ENCODE results near the gene KRTAP10-12. TPM values are rescaled to one million over a fixed set of nuclear protein-coding genes. Genes with fewer than 3 reads are reported as not detected.

Gene KRTAP10-12
- total RNA-seq, 2 donors from 2014 or later: not detected

- H3K27ac Mint-ChIP-seq: no peak overlapping the region
- peaks cover 6% of the 10 kb centered on the region for H3K4me1 Mint-ChIP-seq (ENCODE audit: low read depth)
- H3K4me3 Mint-ChIP-seq: no peak overlapping the region
- no peak for ATAC-seq (replicated peaks in 1 of 2)
- H3K36me3 Mint-ChIP-seq (ENCODE audit: insufficient read depth in 2 of 2): no peaks in the 10 kb centered on the region
- no peaks in the 10 kb centered on the region for H3K9me3 Mint-ChIP-seq
- peaks cover 17% of the 10 kb centered on the region for H3K27me3 Mint-ChIP-seq (ENCODE audit: low read depth)
- DNase-seq: no peak
Observed at GRCh38 chr21:44728716-44729115, 31.7 kb downstream of the KRTAP10-12 start.

GRCh38 chr21:44729336-44730027, 32.5 kb downstream of the KRTAP10-12 start:
- Mint-ChIP-seq H3K9me3 (no peaks in the 10 kb centered on the region), H3K4me3 (no peak overlapping the region), H3K4me1 (ENCODE audit: low read depth) (no peaks in the 10 kb centered on the region), H3K36me3 (ENCODE audit: insufficient read depth in 2 of 2) (no peaks in the 10 kb centered on the region), H3K27me3 (ENCODE audit: low read depth) (peaks cover 11% of the 10 kb centered on the region), H3K27ac (no peak overlapping the region)
- ATAC-seq (replicated peaks in 1 of 2) (no peak), DNase-seq (no peak)

GRCh38 chr21:44730028-44730395, 33.0 kb downstream of the KRTAP10-12 start:
- Mint-ChIP-seq H3K4me3 (no peak overlapping the region), H3K9me3 (no peaks in the 10 kb centered on the region), H3K27ac (no peak overlapping the region), H3K36me3 (ENCODE audit: insufficient read depth in 2 of 2) (no peaks in the 10 kb centered on the region), H3K27me3 (ENCODE audit: low read depth) (peaks cover 11% of the 10 kb centered on the region), H3K4me1 (ENCODE audit: low read depth) (no peaks in the 10 kb centered on the region)
- DNase-seq: no peak
- ATAC-seq (replicated peaks in 1 of 2): no peak

GRCh38 chr21:44730951-44731579, 34.1 kb downstream of the KRTAP10-12 start:
- H3K4me1 Mint-ChIP-seq (ENCODE audit: low read depth): no peaks in the 10 kb centered on the region
- no peak overlapping the region for H3K4me3 Mint-ChIP-seq
- no peaks in the 10 kb centered on the region for H3K36me3 Mint-ChIP-seq (ENCODE audit: insufficient read depth in 2 of 2)
- H3K27me3 Mint-ChIP-seq (ENCODE audit: low read depth): peaks cover 4% of the 10 kb centered on the region
- ATAC-seq (replicated peaks in 1 of 2): no peak
- DNase-seq: no peak
- H3K9me3 Mint-ChIP-seq: no peaks in the 10 kb centered on the region
- no peak overlapping the region for H3K27ac Mint-ChIP-seq

GRCh38 chr21:44732263-44732662, 35.3 kb downstream of the KRTAP10-12 start:
- Mint-ChIP-seq H3K4me1 (ENCODE audit: low read depth) (no peaks in the 10 kb centered on the region), H3K36me3 (ENCODE audit: insufficient read depth in 2 of 2) (no peaks in the 10 kb centered on the region)

GRCh38 chr21:44732956-44733355, 36.0 kb downstream of the KRTAP10-12 start:
- H3K4me3 Mint-ChIP-seq: no peak overlapping the region
- ATAC-seq (replicated peaks in 1 of 2): no peak
- no peaks in the 10 kb centered on the region for H3K9me3 Mint-ChIP-seq
- no peaks in the 10 kb centered on the region for H3K4me1 Mint-ChIP-seq (ENCODE audit: low read depth)
- no peaks in the 10 kb centered on the region for H3K27me3 Mint-ChIP-seq (ENCODE audit: low read depth)
- no peaks in the 10 kb centered on the region for H3K36me3 Mint-ChIP-seq (ENCODE audit: insufficient read depth in 2 of 2)
- H3K27ac Mint-ChIP-seq: no peak overlapping the region
- no peak for DNase-seq

More at GRCh38 chr21:44732263-44732662, 35.3 kb downstream of the KRTAP10-12 start:
- H3K9me3 Mint-ChIP-seq: no peaks in the 10 kb centered on the region
- no peak overlapping the region for H3K27ac Mint-ChIP-seq
- no peak for ATAC-seq (replicated peaks in 1 of 2)
- no peak for DNase-seq
- no peaks in the 10 kb centered on the region for H3K27me3 Mint-ChIP-seq (ENCODE audit: low read depth)
- no peak overlapping the region for H3K4me3 Mint-ChIP-seq

GRCh38 chr21:44734026-44734745, 37.2 kb downstream of the KRTAP10-12 start:
- DNase-seq (no peak), ATAC-seq (replicated peaks in 1 of 2) (no peak)
- H3K4me1 Mint-ChIP-seq (ENCODE audit: low read depth): no peaks in the 10 kb centered on the region
- no peak overlapping the region for H3K27ac Mint-ChIP-seq
- no peaks in the 10 kb centered on the region for H3K36me3 Mint-ChIP-seq (ENCODE audit: insufficient read depth in 2 of 2)
- no peaks in the 10 kb centered on the region for H3K9me3 Mint-ChIP-seq
- no peaks in the 10 kb centered on the region for H3K27me3 Mint-ChIP-seq (ENCODE audit: low read depth)
- no peak overlapping the region for H3K4me3 Mint-ChIP-seq

GRCh38 chr21:44734841-44735240, 37.9 kb downstream of the KRTAP10-12 start:
- H3K36me3 Mint-ChIP-seq (ENCODE audit: insufficient read depth in 2 of 2): no peaks in the 10 kb centered on the region
- no peak for ATAC-seq (replicated peaks in 1 of 2)
- no peaks in the 10 kb centered on the region for H3K9me3 Mint-ChIP-seq
- H3K4me3 Mint-ChIP-seq: no peak overlapping the region
- H3K27me3 Mint-ChIP-seq (ENCODE audit: low read depth): no peaks in the 10 kb centered on the region
- DNase-seq: no peak
- H3K4me1 Mint-ChIP-seq (ENCODE audit: low read depth): no peaks in the 10 kb centered on the region
- no peak overlapping the region for H3K27ac Mint-ChIP-seq

GRCh38 chr21:44735821-44736220, 38.8 kb downstream of the KRTAP10-12 start:
- Mint-ChIP-seq H3K9me3 (no peaks in the 10 kb centered on the region), H3K4me1 (ENCODE audit: low read depth) (no peaks in the 10 kb centered on the region), H3K36me3 (ENCODE audit: insufficient read depth in 2 of 2) (no peaks in the 10 kb centered on the region), H3K4me3 (no peak overlapping the region), H3K27ac (no peak overlapping the region), H3K27me3 (ENCODE audit: low read depth) (no peaks in the 10 kb centered on the region)
- no peak for DNase-seq
- ATAC-seq (replicated peaks in 1 of 2): no peak

GRCh38 chr21:44736291-44737004, 39.5 kb downstream of the KRTAP10-12 start:
- Mint-ChIP-seq H3K27me3 (ENCODE audit: low read depth) (no peaks in the 10 kb centered on the region), H3K4me1 (ENCODE audit: low read depth) (no peaks in the 10 kb centered on the region), H3K4me3 (no peak overlapping the region), H3K27ac (no peak overlapping the region), H3K9me3 (no peaks in the 10 kb centered on the region), H3K36me3 (ENCODE audit: insufficient read depth in 2 of 2) (no peaks in the 10 kb centered on the region)
- ATAC-seq (replicated peaks in 1 of 2) (no peak), DNase-seq (no peak)

GRCh38 chr21:44737706-44738354, 40.9 kb downstream of the KRTAP10-12 start:
- DNase-seq: no peak
- H3K9me3 Mint-ChIP-seq: no peaks in the 10 kb centered on the region
- H3K4me3 Mint-ChIP-seq: no peak overlapping the region
- no peak overlapping the region for H3K27ac Mint-ChIP-seq
- no peaks in the 10 kb centered on the region for H3K4me1 Mint-ChIP-seq (ENCODE audit: low read depth)
- ATAC-seq (replicated peaks in 1 of 2): no peak
- no peaks in the 10 kb centered on the region for H3K36me3 Mint-ChIP-seq (ENCODE audit: insufficient read depth in 2 of 2)
- no peaks in the 10 kb centered on the region for H3K27me3 Mint-ChIP-seq (ENCODE audit: low read depth)

- DNase-seq (no peak), ATAC-seq (replicated peaks in 1 of 2) (no peak)
- H3K9me3 Mint-ChIP-seq: no peaks in the 10 kb centered on the region
- H3K4me3 Mint-ChIP-seq: no peak overlapping the region
- H3K27ac Mint-ChIP-seq: no peak overlapping the region
- no peaks in the 10 kb centered on the region for H3K27me3 Mint-ChIP-seq (ENCODE audit: low read depth)
- no peaks in the 10 kb centered on the region for H3K4me1 Mint-ChIP-seq (ENCODE audit: low read depth)
- H3K36me3 Mint-ChIP-seq (ENCODE audit: insufficient read depth in 2 of 2): no peaks in the 10 kb centered on the region
Observed at GRCh38 chr21:44738621-44739020, 41.6 kb downstream of the KRTAP10-12 start.

- no peak overlapping the region for H3K4me3 Mint-ChIP-seq
- no peaks in the 10 kb centered on the region for H3K27me3 Mint-ChIP-seq (ENCODE audit: low read depth)
- H3K4me1 Mint-ChIP-seq (ENCODE audit: low read depth): no peaks in the 10 kb centered on the region
- no peak overlapping the region for H3K27ac Mint-ChIP-seq
- H3K9me3 Mint-ChIP-seq: no peaks in the 10 kb centered on the region
- H3K36me3 Mint-ChIP-seq (ENCODE audit: insufficient read depth in 2 of 2): no peaks in the 10 kb centered on the region
- DNase-seq (no peak), ATAC-seq (replicated peaks in 1 of 2) (no peak)
Observed at GRCh38 chr21:44739316-44739715, 42.3 kb downstream of the KRTAP10-12 start.
